Stimulated activated CD8-positive, alpha-beta memory T cell treated with anti-CD3 and anti-CD28 coated beads, Interleukin-15, amount 100 ng/mL, for 48 hours (primary cell): Measurements from ENCODE around the gene KCNJ13.
A peak's percentile ranks its signal among the peaks of the same experiment; 100 is the strongest.

Experiments used
- DNase-seq, 2 donors: peaks; one replicate each; pipeline ENCODE4 v3.0.0-alpha.2; 2020; ENCODE audit warnings: low read depth in 2 of 2

Gene KCNJ13

DNA sequence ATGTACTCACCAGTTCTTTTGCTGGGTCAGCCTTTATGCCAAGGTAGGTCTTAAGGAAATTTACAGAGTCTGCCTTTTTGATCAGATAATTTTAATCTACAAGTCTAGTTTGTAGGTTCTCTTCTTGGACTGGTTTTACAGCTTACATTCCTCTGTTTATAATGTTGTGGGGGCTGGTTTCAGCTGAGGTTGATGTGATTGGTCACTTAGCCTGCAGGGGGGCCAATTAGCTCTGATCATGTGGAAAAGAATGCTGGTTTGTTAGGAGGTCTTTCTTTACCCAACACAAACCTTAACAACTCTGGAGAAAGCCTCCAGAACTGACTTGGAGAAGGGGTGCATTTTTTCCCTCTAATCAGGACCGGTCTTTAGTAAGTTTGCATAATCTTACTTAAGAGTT is at the start of gene KCNJ13:
KCNJ13 (minus strand) TSS at position 131 of the 400 bp plus-strand sequence. CDS start 5,203 bp downstream, outside the sequence.
- no peak for DNase-seq

GRCh38 chr2:232817756-232818155 is 41.4 kb upstream of the KCNJ13 start:
- DNase-seq: no peak

- DNase-seq: no peak
These were observed 40.3 kb upstream of the KCNJ13 start for GRCh38 chr2:232816657-232817056.

DNA sequence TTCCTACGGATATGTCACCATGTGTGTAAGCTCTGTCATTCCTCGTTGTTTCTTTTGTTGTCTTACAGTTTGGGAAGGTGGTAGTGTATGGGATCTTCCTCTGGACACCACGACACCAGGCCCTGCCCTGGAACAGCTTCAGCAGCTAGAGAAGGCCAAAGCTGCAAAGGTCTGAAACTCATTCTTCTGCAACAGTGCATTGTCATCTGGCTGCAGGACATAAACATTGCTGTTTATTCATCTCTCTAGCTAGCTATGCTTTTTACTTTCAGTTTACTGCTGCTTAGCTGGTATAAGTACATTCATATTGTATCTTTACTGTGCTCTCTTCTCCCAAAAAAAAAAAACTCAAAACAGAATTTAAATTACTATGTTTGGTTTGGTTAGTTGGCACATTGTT is 39.2 kb upstream of the KCNJ13 start:
- no peak for DNase-seq

DNA sequence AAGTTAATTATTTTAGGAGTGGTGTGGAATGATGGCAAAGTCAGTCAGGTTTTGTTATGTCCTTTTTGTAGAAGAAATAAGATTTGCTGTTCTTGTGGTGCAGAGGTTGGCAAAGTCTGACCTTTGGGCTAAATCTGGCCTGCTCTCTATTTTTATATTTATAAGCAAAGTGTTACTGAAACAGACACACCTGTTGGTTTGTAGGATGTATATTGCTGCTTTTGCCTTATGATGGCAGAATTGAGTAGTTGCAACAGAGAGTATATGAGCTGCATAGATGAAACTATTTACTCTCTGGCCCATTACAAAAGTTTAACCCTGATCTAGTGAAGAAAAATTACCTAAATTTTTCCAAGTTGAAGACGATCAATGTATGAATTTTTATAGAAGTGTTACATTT is 34.1 kb upstream of the KCNJ13 start:
- DNase-seq: no peak

DNA sequence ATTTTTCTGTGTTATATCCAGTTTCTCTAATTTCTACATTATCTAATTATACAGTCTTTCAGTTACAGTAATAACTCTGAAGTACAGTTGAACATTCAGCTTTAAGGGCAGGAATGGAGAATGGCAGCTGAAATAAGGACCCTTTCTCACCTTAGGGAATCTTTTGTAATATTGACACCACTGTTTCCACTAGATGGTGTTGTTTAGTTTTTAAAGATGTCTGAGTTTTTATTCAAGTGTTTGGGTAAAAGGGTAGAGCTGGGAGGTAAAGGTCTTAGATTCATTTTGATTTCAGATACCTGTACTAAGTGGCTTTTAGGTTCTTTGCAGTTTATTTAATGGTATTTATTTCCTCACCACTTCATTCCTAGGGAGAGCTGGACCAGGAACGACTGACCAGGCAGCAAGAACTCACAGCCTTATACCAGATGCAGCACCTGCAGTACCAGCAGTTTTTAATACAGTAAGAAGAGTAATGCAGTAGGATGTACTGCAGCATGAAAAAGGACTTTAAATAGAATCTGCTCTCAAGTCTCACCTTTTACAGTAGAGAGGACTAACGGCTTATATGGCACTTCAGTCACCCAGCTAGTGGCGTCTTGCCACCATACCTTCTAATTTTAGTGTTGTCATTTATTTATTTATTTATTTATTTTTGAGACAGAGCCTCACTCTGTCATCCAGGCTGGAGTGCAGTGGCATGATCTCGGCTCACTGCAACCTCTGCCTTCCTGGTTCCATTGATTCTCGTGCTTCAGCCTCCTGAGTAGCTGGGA is 33.2 kb upstream of the KCNJ13 start:
- no peak for DNase-seq

DNA sequence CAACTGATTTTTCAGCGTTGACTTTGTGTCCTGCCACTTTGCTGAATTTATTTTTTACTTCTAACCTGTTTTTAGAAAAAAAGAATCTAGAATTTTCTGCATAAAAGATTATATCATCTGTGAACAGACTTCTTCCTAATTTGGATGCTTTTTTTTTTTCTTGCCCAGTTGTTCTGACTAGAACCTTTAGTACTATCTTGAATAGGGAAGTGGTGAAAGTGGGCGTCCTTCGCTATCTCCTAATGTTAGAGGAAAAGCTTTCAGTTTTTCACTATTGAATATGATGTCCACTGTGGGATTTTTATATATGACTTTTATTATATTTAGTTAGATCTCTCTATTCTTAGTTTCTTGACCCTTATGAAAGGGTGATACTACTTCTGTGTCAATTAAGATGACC is 25.7 kb upstream of the KCNJ13 start:
- DNase-seq: no peak

DNA sequence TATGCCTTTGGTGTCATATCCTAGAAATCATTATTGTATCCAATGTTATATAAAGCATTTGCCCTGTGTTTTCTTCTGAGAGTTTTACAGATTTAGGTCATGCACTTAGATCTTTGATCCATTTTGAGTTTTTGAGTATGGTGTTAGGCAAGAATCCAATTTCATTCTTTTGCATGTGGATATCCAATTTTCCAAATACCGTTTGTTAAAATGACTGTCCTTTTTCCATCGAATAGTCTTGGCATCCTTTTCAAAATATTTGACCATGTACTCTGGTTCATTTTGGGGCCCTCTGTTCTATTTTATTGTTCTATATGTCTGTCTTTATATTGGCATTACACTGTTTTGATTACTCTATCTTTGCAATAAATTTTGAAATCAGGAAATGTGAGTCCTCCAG is 23.8 kb upstream of the KCNJ13 start:
- no peak for DNase-seq

DNA sequence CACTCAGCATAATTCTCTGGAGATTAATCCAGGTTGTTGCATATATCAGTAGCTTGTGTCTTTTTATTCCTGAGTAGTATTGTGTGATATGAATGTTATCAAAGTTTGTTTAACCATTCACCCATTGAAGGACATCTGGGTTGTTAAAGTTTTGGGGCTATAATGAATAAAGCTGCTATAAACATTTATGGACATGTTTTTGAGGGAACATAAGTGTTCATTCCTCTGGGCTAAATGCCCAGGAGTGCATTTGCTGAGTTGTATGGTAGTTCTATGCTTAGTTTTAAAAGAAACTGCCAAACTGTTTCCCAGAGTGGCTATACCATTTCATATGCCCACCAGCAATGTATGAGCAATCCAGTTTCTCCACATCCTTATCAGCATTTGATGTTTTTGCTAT is 21.8 kb upstream of the KCNJ13 start:
- no peak for DNase-seq

GRCh38 chr2:232795920-232796319 is 19.6 kb upstream of the KCNJ13 start:
- no peak for DNase-seq

- DNase-seq: no peak
These were observed 18.6 kb upstream of the KCNJ13 start for GRCh38 chr2:232794981-232795380.

GRCh38 chr2:232793271-232793670 is 16.9 kb upstream of the KCNJ13 start:
- no peak for DNase-seq

- DNase-seq: no peak
These were observed 15.2 kb upstream of the KCNJ13 start for GRCh38 chr2:232791518-232791917.

DNA sequence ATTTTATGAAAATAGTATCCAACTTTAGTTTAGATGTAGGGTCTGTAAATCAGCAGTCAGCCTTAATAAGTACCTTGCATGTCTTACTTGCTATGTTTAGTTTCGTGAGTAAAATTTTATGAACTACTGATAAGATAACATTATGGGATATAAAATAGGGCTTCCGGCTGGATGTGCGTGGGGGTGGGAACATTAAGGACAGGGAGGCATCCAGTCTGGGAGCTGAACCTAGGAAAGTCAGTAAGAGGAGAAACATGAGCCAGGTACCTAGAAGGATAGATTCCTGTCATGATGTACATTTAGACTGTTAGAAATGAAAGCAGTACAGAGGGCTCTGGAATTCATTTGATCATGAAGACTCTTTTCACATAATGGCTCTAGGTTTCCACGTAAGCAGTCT is 12.7 kb upstream of the KCNJ13 start:
- no peak for DNase-seq

GRCh38 chr2:232787806-232788205 is 11.4 kb upstream of the KCNJ13 start:
- no peak for DNase-seq

GRCh38 chr2:232783278-232783677 is 6.9 kb upstream of the KCNJ13 start:
- no peak for DNase-seq

DNA sequence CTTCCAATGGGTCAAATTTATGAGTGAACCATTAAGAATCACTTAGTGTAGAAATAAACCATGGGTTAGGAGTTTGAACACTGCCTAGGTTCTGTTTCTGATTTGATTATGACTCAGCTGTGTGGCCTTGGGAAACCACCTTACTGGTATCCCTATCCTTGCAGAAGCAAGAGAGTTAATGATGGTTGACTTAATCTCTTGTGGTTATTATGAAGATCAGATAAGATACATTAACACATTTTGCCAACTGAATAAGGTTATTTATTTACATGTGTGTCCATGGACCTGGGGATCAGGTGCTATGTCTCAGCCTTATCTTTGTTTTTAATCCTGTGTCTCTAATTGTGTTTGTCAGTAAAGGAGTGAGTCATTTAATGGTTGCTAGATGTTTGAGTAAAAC is 5.4 kb upstream of the KCNJ13 start:
- DNase-seq: peak in 1 of 2 donors; percentile 22

DNA sequence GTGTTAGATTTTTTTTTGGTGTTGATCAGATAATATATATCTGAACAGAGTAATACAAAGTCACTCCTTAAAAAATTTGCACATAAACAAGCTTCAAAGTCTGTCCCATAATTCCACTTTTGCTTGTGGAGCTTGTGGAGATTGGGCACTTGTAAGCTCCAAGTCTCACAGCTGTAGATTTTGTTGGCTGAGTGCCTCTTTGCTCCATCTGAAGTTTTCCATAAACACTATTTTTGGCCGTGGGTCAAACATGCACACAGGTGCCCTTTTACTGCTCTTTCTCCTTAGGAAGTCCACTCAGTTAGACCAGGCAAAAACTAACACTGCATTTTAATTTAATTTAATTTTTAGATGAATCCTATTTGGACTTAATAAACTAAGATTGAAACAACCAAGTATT is 3.6 kb upstream of the KCNJ13 start:
- no peak for DNase-seq

DNA sequence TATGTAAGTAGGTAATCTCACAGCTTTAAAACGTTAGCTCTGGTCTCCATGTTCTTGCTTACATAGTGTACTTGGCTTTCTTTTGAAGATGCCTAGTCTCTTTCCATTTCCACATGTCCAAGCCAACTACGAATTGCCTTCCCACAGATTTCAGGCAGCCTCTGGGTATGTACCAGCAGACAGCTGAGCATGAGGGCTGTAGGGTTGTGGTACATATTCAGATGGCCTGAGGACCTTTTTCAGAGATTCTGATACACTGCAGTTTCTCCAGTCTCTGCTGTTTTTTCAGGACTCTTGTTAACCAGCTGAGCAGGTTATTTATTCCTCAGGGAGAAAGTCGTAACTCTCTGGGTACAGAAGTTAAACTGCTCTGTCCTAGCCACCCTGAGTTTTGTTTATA is 3.1 kb upstream of the KCNJ13 start:
- DNase-seq: no peak

GRCh38 chr2:232777276-232777675 is 911 bp upstream of the KCNJ13 start:
- DNase-seq: no peak

- no peak for DNase-seq
These were observed 2.5 kb downstream of the KCNJ13 start for GRCh38 chr2:232773815-232774214.

GRCh38 chr2:232772531-232772930 is 3.8 kb downstream of the KCNJ13 start:
- DNase-seq: no peak

GRCh38 chr2:232771870-232772269 is 4.5 kb downstream of the KCNJ13 start:
- DNase-seq: no peak

DNA sequence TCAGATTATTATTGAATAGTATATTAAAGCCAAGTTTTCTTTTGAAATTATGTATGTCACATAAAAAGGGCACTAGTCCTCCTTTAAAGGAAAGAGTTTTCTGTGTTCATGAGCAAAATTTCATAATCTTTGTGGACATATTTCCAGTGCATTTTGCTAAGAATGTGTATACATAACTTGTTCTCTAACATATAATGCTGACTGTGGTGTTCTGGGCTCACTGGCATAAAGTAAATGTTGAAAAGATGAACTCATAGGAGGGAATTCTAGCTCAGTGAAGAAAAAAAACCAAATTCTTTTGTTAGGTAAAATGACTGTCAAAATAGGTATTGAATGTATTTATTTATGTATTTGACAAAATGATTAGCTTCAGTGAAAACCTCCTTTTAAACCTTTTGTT is 6.2 kb downstream of the KCNJ13 start:
- no peak for DNase-seq
